Stimulated activated CD8-positive, alpha-beta memory T cell treated with anti-CD3 and anti-CD28 coated beads, Interleukin-4, amount 100 ng/mL, for 1 hour (primary cell): ENCODE measurements around the gene ACTG1.

ENCODE experiments used
- DNase-seq, 2 donors: peaks; one replicate each; pipeline ENCODE4 v3.0.0-alpha.2; 2020; ENCODE audit warnings: low read depth in 2 of 2, low spot score in 1 of 2

ACTG1 gene

GRCh38 chr17:81482673-81483072 is 29.9 kb downstream of the ACTG1 start:
- DNase-seq, result no peak

DNA sequence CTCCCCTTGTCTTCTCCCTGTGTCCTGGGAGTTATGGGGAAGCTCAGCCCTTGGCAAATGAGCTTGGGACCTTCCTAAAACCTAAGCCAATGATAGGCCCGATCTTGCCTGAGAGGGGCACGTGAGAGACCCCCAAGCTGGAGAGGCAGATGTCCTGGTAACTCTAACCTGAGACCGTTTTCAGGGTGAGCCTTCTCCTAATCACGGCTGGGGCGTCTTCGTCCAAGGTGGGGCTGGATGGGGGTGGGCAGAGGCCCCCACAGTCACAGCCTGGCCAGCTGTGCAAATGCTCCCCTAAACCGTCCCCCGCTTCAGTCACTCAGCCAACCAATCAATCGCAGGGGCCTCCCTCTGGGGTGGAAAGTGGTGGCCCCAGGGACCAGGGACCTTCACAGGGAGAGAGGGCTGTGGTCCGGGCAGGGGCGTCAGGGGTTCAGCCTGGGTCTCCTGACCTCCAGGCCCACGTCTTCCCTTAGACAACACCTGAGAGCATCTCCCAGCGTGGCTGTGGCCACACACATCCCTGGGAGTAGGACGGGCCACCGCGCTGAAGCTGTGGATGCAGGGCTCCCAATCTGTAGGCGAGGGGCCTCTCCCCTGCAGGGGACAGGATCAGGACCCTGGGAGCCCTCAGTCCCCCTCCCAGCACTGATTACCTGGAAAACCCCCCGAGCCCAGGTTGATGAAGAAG is 30.6 kb downstream of the ACTG1 start:
- DNase-seq, result no peak

- peak in 1 of 2 donors; percentile 27 for DNase-seq
These were observed 31.4 kb downstream of the ACTG1 start for GRCh38 chr17:81481073-81481799.

DNA sequence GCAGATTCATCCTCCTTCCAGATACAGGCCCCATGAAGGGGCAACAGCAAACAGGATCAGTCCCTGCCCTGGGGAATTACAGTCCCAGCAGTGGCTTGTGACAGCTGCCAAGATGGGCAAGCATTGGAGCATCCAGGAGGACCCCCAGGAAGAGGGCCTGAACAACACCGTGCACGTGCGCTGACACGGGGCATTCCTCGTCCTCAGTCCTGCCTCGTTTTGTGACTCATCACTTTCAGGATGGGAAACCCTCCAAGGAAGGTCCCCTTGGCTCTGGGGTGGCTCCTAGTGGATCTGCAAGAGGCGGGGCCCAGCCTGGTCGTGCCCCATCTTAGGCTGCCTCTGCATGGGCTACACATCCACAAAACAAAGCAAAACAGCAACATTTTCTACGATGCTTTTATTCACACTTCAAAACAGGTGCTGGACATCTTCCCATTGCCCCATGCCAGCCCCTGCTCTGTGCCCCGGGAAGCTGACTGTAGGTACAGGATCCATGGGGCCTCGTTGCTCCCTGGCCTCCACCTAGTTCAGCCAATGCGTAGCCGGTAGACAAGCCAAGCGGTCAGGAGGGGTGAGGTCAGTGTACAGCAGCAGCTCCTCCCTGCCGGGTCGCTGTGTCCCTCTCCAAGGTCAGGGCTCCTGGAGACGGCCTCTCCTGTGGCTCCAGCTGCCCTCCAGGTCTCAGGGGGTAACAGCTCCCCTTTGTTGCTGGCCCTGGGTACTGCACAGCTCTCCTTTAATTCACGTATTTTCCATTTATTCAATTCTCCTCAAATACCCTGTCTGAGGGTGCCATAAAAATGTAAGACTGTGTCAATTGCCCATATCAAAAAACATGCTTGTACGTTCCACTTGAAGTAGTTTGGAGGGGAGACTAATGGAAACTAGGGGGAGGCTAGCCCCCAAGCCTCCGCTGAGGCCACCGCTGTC is 32.2 kb downstream of the ACTG1 start:
- DNase-seq, result no peak

GRCh38 chr17:81479175-81480071 is 33.2 kb downstream of the ACTG1 start:
- DNase-seq, result no peak

DNA sequence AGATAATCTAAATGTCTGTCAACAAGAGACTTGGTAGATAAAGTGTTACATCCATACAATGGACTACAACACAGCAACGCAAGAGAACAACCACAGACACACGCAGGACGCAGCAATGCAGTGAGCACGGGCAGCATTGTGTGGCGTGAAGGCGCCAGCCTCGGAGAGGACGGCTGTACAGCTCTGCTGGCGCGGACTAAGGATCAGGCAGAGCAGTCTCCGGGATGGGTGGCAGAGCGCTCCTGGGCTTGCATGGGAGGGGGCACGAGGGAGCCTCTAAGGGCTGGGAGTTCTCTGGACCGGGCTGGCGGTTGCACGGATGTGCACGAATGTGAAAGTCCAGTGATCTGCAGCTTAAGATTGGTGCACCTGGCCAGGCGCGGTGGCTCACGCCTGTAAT is 34.5 kb downstream of the ACTG1 start:
- DNase-seq, result no peak

GRCh38 chr17:81477173-81477572 is 35.4 kb downstream of the ACTG1 start:
- no peak for DNase-seq

DNA sequence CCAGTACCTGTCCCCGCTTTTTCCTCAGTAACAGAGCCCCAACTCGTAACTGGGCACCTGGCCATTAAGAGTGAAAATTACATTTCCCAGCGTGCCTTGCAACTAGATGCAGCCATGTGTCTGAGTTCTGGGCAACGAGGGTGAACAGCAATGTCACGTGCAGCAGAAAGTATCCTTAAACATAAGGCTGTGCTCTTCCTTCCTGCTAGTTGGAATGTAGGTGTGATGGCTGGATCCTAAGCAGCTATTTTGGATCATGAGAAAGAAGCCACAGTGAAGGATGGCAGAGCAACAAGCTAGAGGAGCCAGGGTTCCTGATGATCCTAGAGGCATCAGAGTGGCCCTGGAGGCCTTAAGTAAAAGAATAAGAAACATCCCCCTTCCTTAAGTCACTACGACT is 36.0 kb downstream of the ACTG1 start:
- DNase-seq, result no peak

- no peak for DNase-seq
These were observed 36.5 kb downstream of the ACTG1 start for GRCh38 chr17:81476097-81476496.

GRCh38 chr17:81474958-81475357 is 37.6 kb downstream of the ACTG1 start:
- no peak for DNase-seq

DNA sequence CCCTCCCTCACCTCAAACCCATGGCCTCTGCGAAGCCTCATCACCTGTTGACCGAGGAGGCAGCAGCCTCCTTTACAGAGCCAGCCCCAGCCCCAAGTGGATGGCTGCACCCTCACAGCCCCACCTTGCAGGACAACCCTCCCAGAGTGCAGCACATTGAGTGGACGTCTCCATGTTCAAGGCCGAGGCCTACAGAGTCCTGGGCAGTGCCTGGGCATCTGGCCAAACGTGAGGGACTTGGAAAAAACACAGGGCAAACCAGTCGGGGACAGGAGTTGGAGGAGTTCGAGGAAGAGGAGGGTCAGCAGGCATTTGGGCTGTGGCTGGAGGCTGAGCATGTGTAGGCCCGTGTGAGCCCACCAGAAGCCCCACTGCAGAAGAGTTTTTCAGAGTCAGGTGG is 39.6 kb downstream of the ACTG1 start:
- no peak for DNase-seq

DNA sequence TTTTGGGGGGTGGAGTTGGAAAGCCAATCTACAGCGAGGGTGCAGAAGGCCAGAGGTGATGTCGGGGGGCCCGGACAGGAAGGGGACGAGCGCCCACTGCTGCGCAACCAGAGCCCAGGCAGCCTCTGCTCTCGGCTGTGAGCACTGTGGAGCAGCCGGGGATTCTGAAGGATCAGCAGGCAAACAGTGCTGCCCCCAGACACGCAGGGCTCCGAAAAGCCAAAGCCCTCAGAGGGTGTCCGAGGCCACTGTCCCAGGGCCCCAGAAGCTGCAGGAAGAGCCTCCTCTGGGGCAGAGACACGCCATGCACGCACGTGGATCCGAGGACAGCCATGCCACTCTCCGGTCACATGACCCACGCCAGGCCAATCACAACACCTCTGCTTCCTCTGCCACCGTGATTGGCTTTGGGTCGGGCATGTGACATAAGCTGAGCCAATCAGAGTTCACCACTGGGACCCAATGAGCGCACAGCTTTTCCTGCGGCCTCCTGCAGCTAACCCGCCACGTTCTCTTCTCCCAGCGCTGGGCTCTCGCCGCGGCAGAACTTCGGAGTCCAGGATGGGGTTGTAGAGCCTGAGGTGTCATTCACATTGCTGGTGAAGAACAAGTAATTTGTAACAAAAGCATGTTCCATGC is 40.7 kb downstream of the ACTG1 start:
- no peak for DNase-seq

- DNase-seq, result no peak
These were observed 41.4 kb downstream of the ACTG1 start for GRCh38 chr17:81470944-81471817.

DNA sequence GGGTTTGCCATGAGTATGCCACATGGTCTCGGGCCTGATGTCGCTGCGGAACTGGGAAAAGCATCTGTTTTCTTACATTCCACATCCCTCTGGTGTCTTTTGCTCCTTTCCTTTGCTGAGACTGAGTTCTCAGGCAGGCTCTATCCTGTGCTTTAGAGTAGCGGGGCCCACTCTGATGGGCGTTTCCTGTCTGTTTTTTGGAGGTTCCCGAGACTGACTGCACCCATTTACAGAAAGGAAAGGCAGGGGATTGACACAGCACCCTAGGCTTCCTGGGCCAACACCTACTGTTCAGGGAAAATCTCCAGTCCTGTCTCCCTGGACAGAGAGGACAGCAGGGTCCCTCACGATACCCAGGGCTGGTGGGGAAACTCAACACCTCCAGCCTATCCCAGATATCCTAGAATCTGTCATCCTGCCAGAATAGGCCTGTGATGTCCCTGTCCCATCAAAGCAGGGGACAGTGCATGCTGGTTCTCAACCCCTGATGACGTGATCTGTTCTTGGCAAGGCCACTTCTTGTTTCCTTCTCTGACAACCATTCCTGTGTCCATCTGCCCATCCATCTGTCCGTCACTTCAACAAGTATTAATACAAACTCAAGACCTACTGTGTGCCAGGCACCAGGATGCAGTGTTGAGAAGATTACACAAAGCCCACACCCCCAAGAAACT is 42.2 kb downstream of the ACTG1 start:
- DNase-seq, result no peak

- no peak for DNase-seq
These were observed 43.3 kb downstream of the ACTG1 start for GRCh38 chr17:81469266-81469665.

DNA sequence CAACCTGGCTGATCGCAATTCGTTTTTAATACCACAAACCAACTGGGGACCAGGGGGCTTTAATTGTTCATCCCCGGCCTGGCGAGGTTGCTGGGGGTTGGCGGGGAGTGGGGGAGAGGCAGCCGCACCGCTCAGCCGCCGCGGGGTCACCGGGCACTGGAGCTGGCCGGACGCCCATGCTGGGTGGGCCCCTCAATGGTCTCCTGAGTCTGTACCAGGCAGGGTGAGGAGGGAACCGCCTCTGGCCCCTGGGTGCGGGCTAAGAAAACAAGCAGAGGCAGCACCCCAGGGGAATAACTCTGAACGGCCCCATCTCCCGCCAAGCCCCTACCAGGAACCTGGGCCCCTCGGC is 43.9 kb downstream of the ACTG1 start:
- DNase-seq, result no peak

DNA sequence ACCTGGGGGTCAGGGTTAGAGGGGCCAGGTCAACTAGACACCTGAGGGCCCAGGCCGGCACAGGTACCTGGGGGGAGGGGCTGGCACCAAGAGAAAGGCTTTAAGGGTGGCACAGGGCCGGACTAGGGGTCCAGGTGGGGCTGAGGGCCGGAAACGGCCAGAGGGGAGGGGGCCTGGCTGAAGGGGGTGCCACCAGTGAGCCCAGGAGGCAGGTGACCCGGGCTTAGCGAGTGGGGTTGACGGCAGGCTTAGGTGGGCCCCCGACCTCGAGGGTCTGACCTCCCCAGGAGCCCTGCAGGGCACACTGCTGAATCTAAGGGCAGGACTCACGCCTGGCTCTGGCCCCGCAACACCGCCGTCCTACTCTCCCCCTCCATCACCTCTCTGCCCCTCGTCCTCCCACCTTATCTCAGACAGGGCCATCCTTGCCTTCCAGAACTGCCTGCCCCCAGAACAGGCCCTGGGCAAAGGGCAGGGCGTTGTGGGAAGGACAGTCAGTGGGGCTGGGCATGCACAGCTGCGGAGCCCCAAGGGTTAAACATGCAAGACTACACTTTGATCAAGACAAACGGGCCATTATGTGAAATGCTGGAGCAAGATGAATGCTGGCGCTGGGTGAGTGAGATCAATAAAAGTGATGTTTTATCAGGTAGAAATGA is 44.4 kb downstream of the ACTG1 start:
- no peak for DNase-seq
